IMR-90 (cell line): ENCODE results near the gene OTOG. TPM values are rescaled to one million over a fixed set of nuclear protein-coding genes. Genes with fewer than 3 reads are reported as not detected.

Source experiments
- ATAC-seq: fragments of 200-7000 bp; cut with Tn5 transposase; 2 replicates; pipeline ENCODE4 v1.9.1; 2020; ENCODE audit warnings: low read depth, mild to moderate bottlenecking, moderate library complexity
- BruUV-seq: library from RNA; stranded (reverse); fragments of 400-500 nt; replicated peaks from 2 replicates; lab custom pipeline; 2021; lab: Mats Ljungman, UMichigan
- CTCF ChIA-PET: fragments of 300-600 bp; formaldehyde crosslinking; extraction: SDS; loops from one replicate; lab custom pipeline; 2021; ENCODE audit warnings: antibody characterized with exemption; lab: Yijun Ruan, JAX
- POLR2A ChIA-PET: fragments of 300-600 bp; sonication (Branson Sonifier 250); formaldehyde crosslinking; loops from one replicate; lab custom pipeline; 2022; ENCODE audit warnings: antibody characterized with exemption; ENCODE audit not compliant: unreplicated experiment; lab: Charles Lee
- DNase-seq: peaks from one replicate; pipeline ENCODE4 v3.0.0; 2013
- H2AFZ ChIP-seq: replicated peaks from 2 replicates; pipeline ENCODE3; 2013; ENCODE audit warnings: low read length, mild to moderate bottlenecking; ENCODE audit not compliant: poor library complexity
- H2AK5ac ChIP-seq: 2 replicates; pipeline ENCODE4 v1.6.1; 2013; ENCODE audit warnings: low read depth, low read length, inconsistent platforms
- H2AK9ac ChIP-seq: replicated peaks from 2 replicates; pipeline ENCODE3; 2013; ENCODE audit warnings: mild to moderate bottlenecking, low read depth, low read length, moderate library complexity; ENCODE audit not compliant: poor library complexity
- H2BK120ac ChIP-seq: 2 replicates; pipeline ENCODE4 v1.6.1; 2013; ENCODE audit warnings: low read depth, low read length, inconsistent platforms
- H2BK15ac ChIP-seq: 3 replicates; pipeline ENCODE4 v1.6.1; 2013; ENCODE audit warnings: low read depth, low read length, inconsistent platforms
- H2BK20ac ChIP-seq: 2 replicates; pipeline ENCODE4 v1.6.1; 2013; ENCODE audit warnings: low read depth, mild to moderate bottlenecking, inconsistent platforms, low read length, moderate library complexity
- H2BK5ac ChIP-seq: 2 replicates; pipeline ENCODE4 v1.6.1; 2013; ENCODE audit warnings: mild to moderate bottlenecking, low read depth, low read length, inconsistent platforms; ENCODE audit not compliant: poor library complexity, severe bottlenecking
- H3K14ac ChIP-seq: replicated peaks from 2 replicates; pipeline ENCODE4 v1.6.1; 2013; ENCODE audit warnings: low read depth, low read length, inconsistent platforms
- H3K18ac ChIP-seq: 2 replicates; pipeline ENCODE4 v1.6.1; 2013; ENCODE audit warnings: low read depth, low read length, control low read depth
- H3K23ac ChIP-seq: 2 replicates; pipeline ENCODE4 v1.6.1; 2013; ENCODE audit warnings: low read depth, low read length, inconsistent platforms
- H3K27ac ChIP-seq: 2 replicates; pipeline ENCODE4 v1.5.1; 2013; ENCODE audit warnings: mild to moderate bottlenecking, control low read depth, low read length; ENCODE audit not compliant: insufficient read depth
- H3K27me3 ChIP-seq: 2 replicates; pipeline ENCODE4 v1.6.1; 2013; ENCODE audit warnings: low read length; ENCODE audit not compliant: control insufficient read depth, insufficient read depth
- H3K36me3 ChIP-seq: 2 replicates; pipeline ENCODE4 v1.6.1; 2013; ENCODE audit warnings: low read length, mixed read lengths; ENCODE audit not compliant: control insufficient read depth, insufficient read depth
- H3K4ac ChIP-seq: 2 replicates; pipeline ENCODE4 v1.6.1; 2013; ENCODE audit warnings: low read depth, low read length, inconsistent platforms
- H3K4me1 ChIP-seq: 2 replicates; pipeline ENCODE4 v1.6.1; 2013; ENCODE audit warnings: low read length, mixed read lengths; ENCODE audit not compliant: control insufficient read depth, insufficient read depth
- H3K4me2 ChIP-seq: 2 replicates; pipeline ENCODE4 v1.6.1; 2013; ENCODE audit warnings: low read depth, mild to moderate bottlenecking, control low read depth, low read length, moderate library complexity
- H3K4me3 ChIP-seq: 2 replicates; pipeline ENCODE4 v1.5.1; 2013; ENCODE audit warnings: low read depth, mild to moderate bottlenecking, control low read depth, low read length, moderate library complexity; ENCODE audit not compliant: insufficient read depth
- H3K56ac ChIP-seq: 2 replicates; pipeline ENCODE4 v1.6.1; 2013; ENCODE audit warnings: low read length, inconsistent platforms; ENCODE audit not compliant: insufficient read depth; ENCODE audit errors: extremely low read depth
- H3K79me1 ChIP-seq, 2 experiments: 2 replicates each; pipeline ENCODE4 v1.6.1; 2013; ENCODE audit warnings: low read length in 2 of 2, inconsistent platforms in 1 of 2, low read depth in 1 of 2
- H3K9ac ChIP-seq: 2 replicates; pipeline ENCODE4 v1.6.1; 2013; ENCODE audit warnings: low read depth, low read length, control low read depth
- H3K9me1 ChIP-seq: 2 replicates; pipeline ENCODE4 v1.6.1; 2013; ENCODE audit warnings: low read length, inconsistent platforms; ENCODE audit not compliant: insufficient read depth
- H3K9me3 ChIP-seq: 2 replicates; pipeline ENCODE4 v1.6.1; 2013; ENCODE audit warnings: low read length; ENCODE audit not compliant: control insufficient read depth, insufficient read depth
- H4K20me1 ChIP-seq: 2 replicates; pipeline ENCODE4 v1.6.1; 2013; ENCODE audit warnings: low read length, inconsistent platforms; ENCODE audit not compliant: insufficient read depth
- H4K5ac ChIP-seq: 2 replicates; pipeline ENCODE4 v1.6.1; 2013; ENCODE audit warnings: mild to moderate bottlenecking, low read depth, low read length, control low read depth
- H4K8ac ChIP-seq, 2 experiments: 2 replicates each; pipeline ENCODE4 v1.6.1; 2013; ENCODE audit warnings: low read depth in 2 of 2, low read length in 2 of 2, control low read depth in 1 of 2, inconsistent platforms in 1 of 2
- H4K91ac ChIP-seq: 2 replicates; pipeline ENCODE4 v1.6.1; 2013; ENCODE audit warnings: low read depth, low read length, inconsistent platforms; ENCODE audit not compliant: insufficient read depth
- BHLHE40 ChIP-seq: fragments of 150-350 bp; IDR thresholded peaks from 2 replicates; pipeline ENCODE4 v1.6.1; 2016; ENCODE audit warnings: mild to moderate bottlenecking, low read depth, low read length
- CEBPB ChIP-seq: IDR thresholded peaks from 2 replicates; pipeline ENCODE4 v1.6.1; 2012; ENCODE audit warnings: low read depth, low read length, improper control_type of control experiment
- CHD1 ChIP-seq: IDR thresholded peaks from 2 replicates; pipeline ENCODE4 v1.6.1; 2012; ENCODE audit warnings: low read depth, low read length, improper control_type of control experiment
- ELK1 ChIP-seq: fragments of 150-350 bp; IDR thresholded peaks from 2 replicates; pipeline ENCODE4 v1.6.1; 2016; ENCODE audit warnings: low read depth, mild to moderate bottlenecking, low read length, moderate library complexity, borderline replicate concordance
- FOS ChIP-seq: fragments of 150-350 bp; IDR thresholded peaks from 2 replicates; pipeline ENCODE4 v1.6.1; 2016; ENCODE audit warnings: low read depth, low read length
- MAFK ChIP-seq: IDR thresholded peaks from 2 replicates; pipeline ENCODE4 v1.6.1; 2012; ENCODE audit warnings: low read depth, low read length, improper control_type of control experiment
- MAZ ChIP-seq: IDR thresholded peaks from 2 replicates; pipeline ENCODE4 v1.6.1; 2012; ENCODE audit warnings: low read depth, mild to moderate bottlenecking, low read length, improper control_type of control experiment, moderate library complexity, borderline replicate concordance
- MXI1 ChIP-seq: IDR thresholded peaks from 2 replicates; pipeline ENCODE4 v1.6.1; 2012; ENCODE audit warnings: low read depth, mild to moderate bottlenecking, low read length, moderate library complexity, borderline replicate concordance
- NFE2L2 ChIP-seq: fragments of 150-350 bp; IDR thresholded peaks from 2 replicates; pipeline ENCODE4 v1.6.1; 2016; ENCODE audit warnings: low read depth, mild to moderate bottlenecking, low read length
- POLR2A ChIP-seq: IDR thresholded peaks from 2 replicates; pipeline ENCODE4 v1.6.1; 2012; ENCODE audit warnings: mild to moderate bottlenecking, low read depth, low read length
- RAD21 ChIP-seq: IDR thresholded peaks from 2 replicates; pipeline ENCODE4 v1.6.1; 2012; ENCODE audit warnings: low read length, improper control_type of control experiment
- RCOR1 ChIP-seq: IDR thresholded peaks from 2 replicates; pipeline ENCODE4 v1.6.1; 2012; ENCODE audit warnings: mild to moderate bottlenecking, low read length, improper control_type of control experiment; ENCODE audit not compliant: insufficient replicate concordance
- RFX5 ChIP-seq: IDR thresholded peaks from 2 replicates; pipeline ENCODE4 v1.8.0; 2012; ENCODE audit warnings: low read depth, mild to moderate bottlenecking, low read length, moderate library complexity
- SMC3 ChIP-seq: fragments of 150-350 bp; IDR thresholded peaks from 2 replicates; pipeline ENCODE4 v1.6.1; 2016; ENCODE audit warnings: low read depth, mild to moderate bottlenecking, antibody characterized with exemption, low read length, moderate library complexity
- USF2 ChIP-seq: fragments of 150-350 bp; IDR thresholded peaks from 2 replicates; pipeline ENCODE4 v1.6.1; 2017; ENCODE audit warnings: mild to moderate bottlenecking, antibody characterized with exemption, low read length, low read depth
- WGBS, 2 experiments: methylation state at CpG; one replicate each; pipeline versions ENCODE4 v1.1.5 to v1.1.7; 2013; ENCODE audit warnings: missing lambda C conversion rate in 2 of 2; ENCODE audit not compliant: insufficient read length in 1 of 2; ENCODE audit errors: extremely low coverage in 2 of 2; 5-methylcytosine and 5-hydroxymethylcytosine counted together
- dilution Hi-C: fragments of 300-500 bp; cut with HindIII; formaldehyde crosslinking; loops from one replicate; pipeline ENCODE4 v1.14.3; 2018; ENCODE audit warnings: low sequenced_read_pairs; ENCODE audit not compliant: unreplicated experiment
- in situ Hi-C: fragments of 300-500 bp; cut with MboI; formaldehyde crosslinking; loops from 3 replicates; pipeline ENCODE4 v1.14.3; 2019; ENCODE audit warnings: low sequenced_read_pairs, inconsistent platforms, mixed read lengths
- intact Hi-C: fragments of 100-400 bp; cut with micrococcal nuclease; formaldehyde crosslinking; loops from 2 replicates; pipeline ENCODE4 v1.10.0; 2022
- polyA plus RNA-seq, 3 experiments: library from polyadenylated mRNA; depleted of rRNA; stranded (reverse); fragments of >200 nt; gene quantifications; 2 replicates each; pipeline ENCODE4 v1.2.3, GENCODE V29; 2012; ENCODE audit warnings: low replicate concordance in 1 of 3
- total RNA-seq: library from RNA; depleted of rRNA; stranded (reverse); fragments of >200 nt; gene quantifications from 2 replicates; pipeline ENCODE4 v1.2.3, GENCODE V29; 2012
- TF ChIP-seq, protein P1 (sequence below): conservative IDR thresholded peaks from 2 replicates; pipeline ENCODE4 v1.5.1; 2012; ENCODE audit warnings: mild to moderate bottlenecking, low read depth, low read length, improper control_type of control experiment

The OTOG gene
- total and polyA plus RNA-seq, 2 of the 4 experiments (the other 2 are of a cell fraction), result not detected

DNA sequence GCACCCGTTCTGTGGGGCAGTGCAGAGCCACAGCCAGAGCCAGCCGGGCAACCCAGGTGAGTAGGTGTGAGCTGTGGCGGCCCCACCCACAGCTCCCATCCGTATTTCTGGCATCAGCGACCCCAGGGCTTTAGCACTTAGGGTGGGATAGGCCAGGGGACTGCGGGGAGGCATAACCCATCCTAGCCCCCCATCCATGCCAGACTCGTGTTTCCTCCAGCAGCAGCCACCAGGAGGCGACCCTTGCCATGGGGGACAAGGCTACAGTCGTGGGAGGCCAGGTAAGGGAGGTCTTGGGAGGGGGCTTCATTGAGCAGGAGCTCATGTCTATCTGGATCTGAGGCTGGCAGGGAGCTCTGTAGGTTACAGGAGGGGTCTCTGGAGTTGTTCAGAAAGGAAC, 873 bp downstream of the OTOG start:
- no peak overlapping the region for H2AK5ac ChIP-seq
- no peak overlapping the region for H3K9ac ChIP-seq
- no peaks in the 10 kb centered on the region for H3K4me1 ChIP-seq
- no peak overlapping the region for H4K8ac ChIP-seq
- no peak for DNase-seq
- H2AFZ ChIP-seq, result no peak overlapping the region
- no CpG with 5 or more reads among the region's 9 CpGs for WGBS, 2 experiments
- H2AK9ac ChIP-seq, result no peak overlapping the region
- H3K4me2 ChIP-seq, result no peak overlapping the region
- in situ Hi-C loops (no loop called here), dilution Hi-C loops (no loop called here), intact Hi-C loops (no loop called here)
- H3K18ac ChIP-seq, result no peak overlapping the region
- H2BK15ac ChIP-seq, result no peak overlapping the region
- H3K14ac ChIP-seq, result no peak overlapping the region
- H3K4ac ChIP-seq, result no peak overlapping the region
- H3K9me3 ChIP-seq, result no peaks in the 10 kb centered on the region
- no peak overlapping the region for H2BK20ac ChIP-seq
- no peak overlapping the region for H3K4me3 ChIP-seq
- ChIA-PET POLR2A (no interaction called here), CTCF (no interaction called here)
- no peaks in the 10 kb centered on the region for H3K9me1 ChIP-seq
- peaks cover 15% of the 10 kb centered on the region for H3K27me3 ChIP-seq
- no peaks in the 10 kb centered on the region for H3K79me1 ChIP-seq
- H3K56ac ChIP-seq, result no peak overlapping the region
- H3K23ac ChIP-seq, result no peak overlapping the region
- no peak overlapping the region for H4K5ac ChIP-seq
- no peak overlapping the region for H2BK5ac ChIP-seq
- BruUV-seq, result no TSS peak
- H3K27ac ChIP-seq, result no peak overlapping the region
- H3K36me3 ChIP-seq, result no peaks in the 10 kb centered on the region
- no peak overlapping the region for H2BK120ac ChIP-seq
- H4K20me1 ChIP-seq, result no peaks in the 10 kb centered on the region
- ATAC-seq, result no peak
- no peak for TF ChIP-seq NFE2L2
- TF ChIP-seq CEBPB, result no peak
- no peak for TF ChIP-seq MXI1
- no peak for TF ChIP-seq CHD1
- TF ChIP-seq RFX5, result no peak
- no peak for TF ChIP-seq POLR2A
- TF ChIP-seq BHLHE40, result no peak
- no peak for TF ChIP-seq RCOR1
- no peak for TF ChIP-seq ELK1
- TF ChIP-seq, protein P1, sequence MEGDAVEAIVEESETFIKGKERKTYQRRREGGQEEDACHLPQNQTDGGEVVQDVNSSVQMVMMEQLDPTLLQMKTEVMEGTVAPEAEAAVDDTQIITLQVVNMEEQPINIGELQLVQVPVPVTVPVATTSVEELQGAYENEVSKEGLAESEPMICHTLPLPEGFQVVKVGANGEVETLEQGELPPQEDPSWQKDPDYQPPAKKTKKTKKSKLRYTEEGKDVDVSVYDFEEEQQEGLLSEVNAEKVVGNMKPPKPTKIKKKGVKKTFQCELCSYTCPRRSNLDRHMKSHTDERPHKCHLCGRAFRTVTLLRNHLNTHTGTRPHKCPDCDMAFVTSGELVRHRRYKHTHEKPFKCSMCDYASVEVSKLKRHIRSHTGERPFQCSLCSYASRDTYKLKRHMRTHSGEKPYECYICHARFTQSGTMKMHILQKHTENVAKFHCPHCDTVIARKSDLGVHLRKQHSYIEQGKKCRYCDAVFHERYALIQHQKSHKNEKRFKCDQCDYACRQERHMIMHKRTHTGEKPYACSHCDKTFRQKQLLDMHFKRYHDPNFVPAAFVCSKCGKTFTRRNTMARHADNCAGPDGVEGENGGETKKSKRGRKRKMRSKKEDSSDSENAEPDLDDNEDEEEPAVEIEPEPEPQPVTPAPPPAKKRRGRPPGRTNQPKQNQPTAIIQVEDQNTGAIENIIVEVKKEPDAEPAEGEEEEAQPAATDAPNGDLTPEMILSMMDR, result no peak
- TF ChIP-seq FOS, result no peak
- no peak for TF ChIP-seq MAZ
- TF ChIP-seq MAFK, result no peak
- TF ChIP-seq SMC3, result no peak
- no peak for TF ChIP-seq RAD21
- no peak for TF ChIP-seq USF2
- H4K91ac ChIP-seq, result no peak overlapping the region
